Neural cell (in vitro differentiated cells): Measurements from ENCODE around the gene CYP4F8. TPM values are rescaled to one million over a fixed set of nuclear protein-coding genes. Genes with fewer than 3 reads are reported as not detected.

ENCODE experiments used
- H2AFZ ChIP-seq: fragments of 200-600, 300-800 bp; sonication (generic), shearing (Covaris generic); 2 replicates; pipeline ENCODE4 v1.6.0; 2014; ENCODE audit warnings: low read depth, mild to moderate bottlenecking, antibody characterized with exemption, low read length, moderate library complexity
- H3F3A ChIP-seq: fragments of 200-600 bp; shearing (Covaris generic); 2 replicates; pipeline ENCODE4 v1.6.1; 2016; ENCODE audit warnings: mild to moderate bottlenecking, moderate library complexity, mixed read lengths, antibody characterized with exemption, low read length; ENCODE audit not compliant: insufficient read depth, poor library complexity, severe bottlenecking
- H3K27ac ChIP-seq: fragments of 200-600, 300-800 bp; sonication (generic), shearing (Covaris generic); 2 replicates; pipeline ENCODE4 v1.5.1; 2014; ENCODE audit warnings: mild to moderate bottlenecking, low read length, moderate library complexity
- H3K27me3 ChIP-seq: fragments of 300-800, 200-600 bp; sonication (generic), shearing (Covaris generic); 2 replicates; pipeline ENCODE4 v1.6.0; 2014; ENCODE audit warnings: mild to moderate bottlenecking, low read depth, low read length, moderate library complexity; ENCODE audit not compliant: insufficient read depth
- H3K36me3 ChIP-seq: fragments of 300-800, 200-600 bp; sonication (generic), shearing (Covaris generic); 2 replicates; pipeline ENCODE4 v1.5.1; 2014; ENCODE audit warnings: mild to moderate bottlenecking, antibody characterized with exemption, low read length, moderate library complexity; ENCODE audit not compliant: insufficient read depth
- H3K4me2 ChIP-seq: fragments of 300-800, 200-600 bp; sonication (generic), shearing (Covaris generic); 2 replicates; pipeline ENCODE4 v1.6.0; 2014; ENCODE audit warnings: mild to moderate bottlenecking, low read length
- H3K4me3 ChIP-seq: fragments of 300-800, 200-600 bp; sonication (generic), shearing (Covaris generic); 2 replicates; pipeline ENCODE4 v1.5.1; 2014; ENCODE audit warnings: mild to moderate bottlenecking, low read length, moderate library complexity
- H3K79me2 ChIP-seq: fragments of 200-600 bp; shearing (Covaris generic); replicated peaks from 2 replicates; pipeline ENCODE4 v1.6.0; 2014; ENCODE audit warnings: mild to moderate bottlenecking, low read length, moderate library complexity; ENCODE audit not compliant: insufficient read depth
- H3K9ac ChIP-seq: fragments of 300-800, 200-600 bp; sonication (generic), shearing (Covaris generic); 2 replicates; pipeline ENCODE4 v1.6.1; 2016; ENCODE audit warnings: mild to moderate bottlenecking, low read length, mixed read lengths
- H3K9me2 ChIP-seq: fragments of 200-600 bp; shearing (Covaris generic); 2 replicates; pipeline ENCODE4 v1.6.1; 2016; ENCODE audit warnings: mild to moderate bottlenecking, low read length, mixed read lengths; ENCODE audit not compliant: insufficient read depth
- H3K9me3 ChIP-seq: fragments of 200-600, 300-800 bp; sonication (generic), shearing (Covaris generic); 2 replicates; pipeline ENCODE4 v1.6.1; 2016; ENCODE audit warnings: mild to moderate bottlenecking, mixed run types, low read length, moderate library complexity, mixed read lengths
- H4K20me1 ChIP-seq: fragments of 200-600 bp; shearing (Covaris generic); 2 replicates; pipeline ENCODE4 v1.6.1; 2016; ENCODE audit warnings: mild to moderate bottlenecking, mixed run types; ENCODE audit not compliant: insufficient read depth
- CTCF ChIP-seq: fragments of 450-650 bp; IDR thresholded peaks from 2 replicates; pipeline ENCODE4 v1.5.1; 2014; ENCODE audit warnings: antibody characterized with exemption, mild to moderate bottlenecking, moderate library complexity; ENCODE audit not compliant: poor library complexity, severe bottlenecking
- EP300 ChIP-seq: fragments of 450-650 bp; conservative IDR thresholded peaks from 2 replicates; pipeline ENCODE4 v1.6.1; 2014; ENCODE audit warnings: antibody characterized with exemption, mild to moderate bottlenecking, moderate library complexity; ENCODE audit not compliant: poor library complexity, severe bottlenecking
- EZH2 ChIP-seq: fragments of 200-600, 300-800 bp; shearing (Covaris generic), sonication (generic); IDR thresholded peaks from 2 replicates; pipeline ENCODE4 v1.6.1; 2014; ENCODE audit warnings: antibody characterized with exemption, low read length, borderline replicate concordance, mild to moderate bottlenecking; ENCODE audit not compliant: insufficient read depth, poor library complexity, severe bottlenecking
- MXI1 ChIP-seq: fragments of 450-650 bp; conservative IDR thresholded peaks from 2 replicates; pipeline ENCODE4 v1.6.1; 2014; ENCODE audit warnings: antibody characterized with exemption, mild to moderate bottlenecking; ENCODE audit not compliant: poor library complexity, severe bottlenecking
- POLR2AphosphoS5 ChIP-seq: IDR thresholded peaks from 2 replicates; pipeline ENCODE4 v1.6.1; 2012
- RAD21 ChIP-seq: fragments of 450-650 bp; conservative IDR thresholded peaks from 2 replicates; pipeline ENCODE4 v1.6.1; 2014; ENCODE audit warnings: antibody characterized with exemption, mild to moderate bottlenecking, moderate library complexity
- REST ChIP-seq: IDR thresholded peaks from 2 replicates; pipeline ENCODE4 v1.6.1; 2012; ENCODE audit warnings: borderline replicate concordance
- SMC3 ChIP-seq: fragments of 450-650 bp; conservative IDR thresholded peaks from 2 replicates; pipeline ENCODE4 v1.6.1; 2014; ENCODE audit warnings: antibody characterized with exemption, mild to moderate bottlenecking, moderate library complexity; ENCODE audit not compliant: poor library complexity
- TAF1 ChIP-seq: IDR thresholded peaks from 2 replicates; pipeline ENCODE4 v1.6.1; 2012; ENCODE audit warnings: low read depth
- polyA plus RNA-seq: library from polyadenylated mRNA; depleted of rRNA; stranded (reverse); fragments of >200 nt; gene quantifications from 2 replicates; pipeline ENCODE4 v1.2.3, GENCODE V29; 2014

The CYP4F8 gene
- polyA plus RNA-seq, 1 donor from 2014 or later = not detected

GRCh38 chr19:15616627-15617270 is 1.7 kb downstream of the CYP4F8 start:
- H4K20me1 ChIP-seq = no peaks in the 10 kb centered on the region
- no peaks in the 10 kb centered on the region for H3K79me2 ChIP-seq
- no peaks in the 10 kb centered on the region for H3K36me3 ChIP-seq
- H3K27me3 ChIP-seq = no peaks in the 10 kb centered on the region
- H3F3A ChIP-seq = no peaks in the 10 kb centered on the region
- no peak overlapping the region for H2AFZ ChIP-seq
- no peak overlapping the region for H3K4me3 ChIP-seq
- no peaks in the 10 kb centered on the region for H3K9me2 ChIP-seq
- H3K4me2 ChIP-seq = no peak overlapping the region
- H3K27ac ChIP-seq = no peak overlapping the region
- H3K9me3 ChIP-seq = no peaks in the 10 kb centered on the region
- no peak overlapping the region for H3K9ac ChIP-seq
- TF ChIP-seq EP300 (no peak), TAF1 (no peak), POLR2AphosphoS5 (no peak), REST (no peak), MXI1 (no peak), EZH2 (no peak), SMC3 (no peak), CTCF (no peak), RAD21 (no peak)

- Histone ChIP-seq H3K9me2 (no peaks in the 10 kb centered on the region), H3K36me3 (no peaks in the 10 kb centered on the region), H2AFZ (no peak overlapping the region), H4K20me1 (no peaks in the 10 kb centered on the region), H3K4me2 (no peak overlapping the region), H3K4me3 (no peak overlapping the region), H3K9me3 (no peaks in the 10 kb centered on the region), H3K27ac (no peak overlapping the region), H3K9ac (no peak overlapping the region), H3K79me2 (no peaks in the 10 kb centered on the region), H3K27me3 (no peaks in the 10 kb centered on the region), H3F3A (no peaks in the 10 kb centered on the region)
- no peak for TF ChIP-seq EZH2
These were observed 3.3 kb downstream of the CYP4F8 start for GRCh38 chr19:15618321-15618720.
